Measurements from ENCODE around the gene NTN5.

NTN5 gene

GRCh38 chr19:48627865-48628314, 44.9 kb downstream of the NTN5 start:
- no peak for DNase-seq

- no peak for DNase-seq
Measured at GRCh38 chr19:48627201-48627864, 45.5 kb downstream of the NTN5 start.

DNA sequence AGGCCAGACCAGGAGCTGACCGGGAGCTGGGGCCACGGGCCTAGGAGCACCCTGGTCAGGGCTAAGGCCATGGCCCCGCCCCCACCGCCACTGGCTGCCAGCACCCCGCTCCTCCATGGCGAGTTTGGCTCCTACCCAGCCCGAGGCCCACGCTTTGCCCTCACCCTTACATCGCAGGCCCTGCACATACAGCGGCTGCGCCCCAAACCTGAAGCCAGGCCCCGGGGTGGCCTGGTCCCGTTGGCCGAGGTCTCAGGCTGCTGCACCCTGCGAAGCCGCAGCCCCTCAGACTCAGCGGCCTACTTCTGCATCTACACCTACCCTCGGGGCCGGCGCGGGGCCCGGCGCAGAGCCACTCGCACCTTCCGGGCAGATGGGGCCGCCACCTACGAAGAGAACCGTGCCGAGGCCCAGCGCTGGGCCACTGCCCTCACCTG, 46.9 kb downstream of the NTN5 start:
- DNase-seq = no peak

- DNase-seq = no peak
Measured at GRCh38 chr19:48624791-48625723, 47.8 kb downstream of the NTN5 start.

GRCh38 chr19:48624067-48624594, 48.7 kb downstream of the NTN5 start:
- peak; percentile 55 for DNase-seq

DNA sequence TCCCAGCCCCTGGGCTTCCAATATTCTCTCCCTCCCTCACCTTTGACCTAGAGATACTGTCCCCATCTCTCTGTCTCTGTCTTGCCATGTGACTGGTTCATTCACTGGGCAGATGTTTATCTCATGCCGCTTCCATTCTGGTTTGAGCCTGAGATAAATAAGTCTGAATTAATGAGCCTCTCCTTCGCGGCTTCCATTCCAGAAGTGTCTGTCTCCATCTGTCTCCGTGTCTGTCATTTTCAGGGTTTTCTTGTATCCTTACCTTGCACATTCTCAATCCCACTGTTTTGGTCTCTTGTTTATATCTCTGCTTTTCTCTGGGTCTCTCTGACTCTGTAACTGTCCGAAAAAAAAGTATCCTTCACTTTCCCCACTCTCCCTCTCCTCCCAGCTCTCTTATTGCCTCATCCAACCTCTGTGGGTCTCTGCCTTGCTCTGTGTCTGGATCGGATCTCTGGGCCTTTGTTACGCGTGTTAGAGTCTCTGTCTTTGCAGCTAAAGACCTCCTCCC, 49.2 kb downstream of the NTN5 start:
- no peak for DNase-seq

- DNase-seq = no peak
Measured at GRCh38 chr19:48619692-48620585, 52.9 kb downstream of the NTN5 start.

DNA sequence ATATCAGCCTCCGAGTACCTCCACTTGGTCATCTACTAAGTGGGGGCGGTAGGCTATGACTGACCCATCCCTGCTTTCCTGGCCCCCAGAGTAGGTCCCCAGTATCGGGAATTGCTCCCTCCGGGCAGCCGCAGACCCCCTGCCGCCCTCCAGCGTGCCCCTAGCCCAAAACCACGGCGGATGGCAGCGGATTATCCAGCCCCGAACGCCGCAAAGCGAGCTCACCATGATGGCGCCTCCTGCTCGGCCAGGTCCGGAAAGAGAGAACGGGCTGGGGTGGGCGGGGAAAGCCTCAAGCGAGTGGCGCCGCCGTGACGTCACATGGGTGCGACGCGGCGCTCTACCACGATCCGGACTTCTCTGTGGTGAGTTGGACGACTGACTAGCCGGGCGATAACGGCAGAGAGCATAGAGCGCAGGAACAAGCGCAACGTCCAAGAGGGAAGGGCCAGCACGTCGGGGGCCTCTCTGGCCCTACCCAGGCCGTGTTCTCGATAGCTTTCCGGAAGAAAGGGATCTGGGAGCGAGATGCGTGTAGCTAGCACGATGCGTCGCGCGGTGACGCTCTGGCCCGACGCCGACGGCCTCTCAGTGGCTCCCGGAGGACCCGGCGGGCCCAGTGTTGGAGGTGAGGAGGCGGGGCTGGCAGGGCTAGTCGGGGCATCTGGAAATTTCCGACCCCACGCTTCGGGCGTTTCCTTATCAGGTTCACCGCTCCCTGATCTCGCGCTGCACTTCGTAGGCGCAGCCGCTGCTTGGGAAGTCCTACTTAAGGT, 53.7 kb downstream of the NTN5 start, which contains the start of the genes RPL18 and SPHK2:
Gene RPL18 (minus strand): TSS at position 263 of the 776 bp plus-strand sequence. CDS start 35 bp downstream, at position 228.
Gene SPHK2 (plus strand): TSS at position 591 of the 776 bp plus-strand sequence. CDS start 1,009 bp downstream, outside the sequence.
- peak; percentile 63 for DNase-seq

DNA sequence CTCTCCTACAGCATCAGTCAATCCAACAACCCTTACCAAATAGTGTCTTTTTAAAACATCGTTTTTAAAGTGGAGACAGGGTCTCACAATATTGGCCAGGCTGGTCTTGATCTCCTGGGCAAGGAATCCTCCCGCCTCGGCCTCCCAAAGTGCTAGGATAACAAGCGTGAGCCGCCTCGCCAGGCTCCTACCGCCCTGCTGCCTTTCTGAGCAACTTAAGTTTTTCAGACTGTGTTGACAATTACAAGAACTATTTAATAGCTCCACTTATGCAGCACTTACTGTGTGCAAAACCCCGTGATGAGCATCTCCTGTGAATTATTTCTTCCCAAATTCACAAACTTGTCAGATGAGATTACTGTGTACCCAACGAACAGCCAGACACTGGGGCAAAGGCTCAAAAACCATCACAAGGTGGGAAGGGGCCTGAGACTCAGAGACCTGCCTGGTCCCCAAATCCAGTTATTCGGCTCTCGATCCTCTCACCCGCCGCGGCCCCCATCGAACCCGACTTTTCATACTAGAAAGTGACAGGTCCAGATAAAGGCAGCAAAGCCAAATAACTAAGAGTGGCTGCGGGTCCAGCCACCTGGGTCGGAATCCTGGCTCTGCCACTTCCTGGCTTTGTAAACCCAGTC, 54.4 kb downstream of the NTN5 start:
- no peak for DNase-seq

- no peak for DNase-seq
Measured at GRCh38 chr19:48617146-48617937, 55.5 kb downstream of the NTN5 start.

DNA sequence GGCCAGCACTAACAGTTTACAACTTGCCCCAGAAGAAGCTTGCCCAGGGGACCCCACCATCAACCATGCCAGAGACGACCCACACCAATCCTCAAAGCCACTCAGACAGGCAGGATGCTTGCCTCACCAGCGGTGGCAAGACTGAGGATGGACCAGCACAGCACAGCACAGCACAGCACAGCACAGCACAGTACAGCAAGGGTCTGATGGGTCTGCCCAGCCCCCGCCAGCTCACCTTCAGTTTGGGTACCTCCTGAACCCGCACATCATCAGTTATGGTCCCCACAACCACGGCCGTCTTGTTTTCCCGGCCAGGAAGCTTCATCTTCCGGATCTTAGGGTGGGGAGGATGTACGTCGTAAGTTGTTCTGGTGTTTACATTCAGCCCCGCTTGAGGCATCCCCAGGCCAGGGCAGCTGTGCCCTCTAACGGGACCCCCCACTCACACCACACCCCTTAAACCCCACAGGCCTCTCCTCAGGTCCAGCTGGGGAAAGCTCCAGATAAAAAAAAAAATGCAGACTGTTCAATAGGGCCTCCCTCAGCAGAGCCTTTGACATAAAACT, 56.2 kb downstream of the NTN5 start:
- no peak for DNase-seq

- no peak for DNase-seq
Measured at GRCh38 chr19:48616041-48616436, 56.8 kb downstream of the NTN5 start.

DNA sequence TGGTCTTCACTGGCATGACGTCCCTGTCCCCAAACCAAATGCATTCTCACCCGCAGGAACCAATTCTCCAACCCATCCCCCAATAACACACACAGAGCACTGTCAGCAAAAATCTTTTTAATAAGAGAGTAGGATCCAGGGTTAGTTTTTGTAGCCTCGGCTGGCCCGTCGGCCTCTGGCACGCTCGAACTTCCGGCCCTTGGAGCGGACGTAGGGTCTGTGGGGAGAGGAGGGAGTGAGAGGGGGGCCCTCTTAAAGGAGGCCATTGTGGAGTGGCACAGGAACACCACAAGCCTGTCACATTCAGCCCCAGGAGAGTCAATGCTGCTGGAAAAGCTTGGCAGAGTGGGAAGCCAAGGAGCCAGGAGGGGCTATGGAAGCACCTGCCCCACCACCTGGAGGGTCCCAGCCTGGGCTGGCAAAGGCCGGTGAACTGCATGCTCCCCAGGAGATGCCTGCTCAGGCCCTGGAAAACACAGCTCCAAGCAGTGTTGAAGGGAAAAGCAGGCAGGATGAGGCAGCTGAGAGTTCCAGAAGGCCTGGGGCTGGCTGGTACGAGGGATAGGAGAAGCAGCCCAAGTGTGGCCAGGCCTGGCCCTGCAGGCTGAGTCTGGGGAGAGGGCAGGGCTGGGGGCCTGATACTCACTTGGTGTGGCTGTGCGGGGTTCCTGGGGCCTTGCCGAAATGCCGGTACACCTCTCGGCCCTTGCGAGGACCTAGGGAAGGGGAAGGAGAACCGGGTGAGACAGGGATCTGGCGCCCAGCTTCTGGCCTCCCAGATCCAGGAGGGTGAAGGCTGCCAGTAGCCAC, 57.4 kb downstream of the NTN5 start:
- DNase-seq = no peak

DNA sequence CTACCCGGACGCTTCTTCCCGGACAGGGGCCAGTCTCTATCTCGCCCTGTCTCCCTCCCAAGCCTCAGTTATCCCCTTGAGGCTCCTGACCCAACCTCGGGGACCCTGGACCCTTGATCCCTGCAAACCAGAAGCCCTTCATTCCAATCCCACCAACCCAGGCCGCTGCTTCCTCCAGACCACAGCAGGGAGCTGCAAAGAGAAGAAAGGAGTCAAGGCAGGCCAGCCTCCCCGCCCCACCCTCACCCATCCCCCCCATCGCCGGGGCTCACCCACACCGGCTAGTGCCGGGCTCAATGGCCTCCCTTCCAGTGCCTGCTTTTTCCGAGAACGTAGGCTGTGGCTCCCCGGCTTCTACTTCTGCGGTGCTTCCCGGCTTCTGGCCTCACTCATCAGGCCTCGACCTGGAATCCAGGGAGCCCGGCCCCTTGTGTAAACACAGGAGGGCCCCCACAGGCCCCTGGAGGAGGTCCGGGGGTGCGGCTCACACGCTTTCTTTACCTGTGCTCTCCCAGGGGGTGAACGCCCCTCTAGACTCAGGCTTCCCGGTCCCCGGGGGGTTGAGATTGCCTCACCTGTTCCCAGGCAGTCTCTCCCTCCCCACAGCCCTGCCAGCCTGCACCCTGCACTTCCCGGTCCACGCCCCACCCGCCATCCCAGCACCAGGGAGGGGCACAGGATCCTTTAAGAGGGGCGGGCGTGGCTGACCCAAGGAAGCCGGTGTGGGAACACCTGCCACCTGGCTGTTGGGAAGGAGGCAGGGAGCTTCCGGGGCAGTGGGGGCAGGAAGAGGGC, 58.2 kb downstream of the NTN5 start, which contains the start of gene FAM83E:
Gene FAM83E (minus strand): TSS at position 641 of the 795 bp plus-strand sequence. CDS start 1,704 bp downstream, outside the sequence.
- no peak for DNase-seq

- DNase-seq = no peak
Measured at GRCh38 chr19:48613852-48614435, 58.9 kb downstream of the NTN5 start.

DNA sequence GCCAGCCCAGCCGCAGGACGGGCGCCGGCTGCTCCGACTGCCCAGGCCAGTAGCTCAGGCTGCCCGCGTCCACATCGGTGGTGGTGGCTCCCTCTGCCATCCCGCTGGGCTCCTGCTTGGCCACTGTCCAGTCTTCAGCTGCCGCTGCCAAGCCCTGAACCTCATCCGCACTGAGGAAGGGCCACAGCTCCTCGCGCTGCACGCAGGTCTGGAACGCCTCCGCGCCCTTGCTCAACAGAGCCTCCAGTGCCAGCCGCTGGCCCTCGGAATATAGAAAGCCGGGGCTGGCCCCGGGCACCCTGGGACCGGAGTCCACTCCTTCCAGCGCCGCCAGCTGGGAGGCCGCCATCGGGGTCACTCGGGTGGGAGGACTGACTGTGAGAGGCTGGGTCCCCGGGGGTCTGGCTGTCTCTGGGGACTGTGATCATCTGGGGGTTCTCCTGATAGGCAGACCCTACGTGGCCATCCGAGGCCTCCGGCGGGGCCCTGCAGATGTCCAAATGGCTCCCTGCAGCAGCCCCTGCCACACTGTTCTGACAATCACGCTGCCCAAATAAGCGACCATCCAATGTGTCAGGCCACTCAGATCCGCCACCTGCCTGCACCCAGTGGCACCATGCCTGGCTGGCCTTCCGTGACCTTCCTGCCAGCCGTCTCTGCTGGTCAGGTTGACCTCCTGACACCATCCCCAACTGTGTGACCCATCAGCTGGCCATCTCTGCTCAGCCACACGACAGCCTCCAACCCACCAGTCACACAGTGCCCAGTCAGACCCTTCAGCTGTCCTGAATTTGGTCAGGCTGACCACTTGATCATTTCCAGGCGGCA, 59.6 kb downstream of the NTN5 start:
- DNase-seq = no peak
